LNCAP (cell line): ENCODE measurements around the gene GDPGP1.

Source experiments
- TF ChIP-seq, protein P1 (sequence below): fragments of 450-650 bp; IDR thresholded peaks from 2 replicates; pipeline ENCODE4 v1.5.1; 2017; ENCODE audit warnings: mild to moderate bottlenecking

The GDPGP1 gene

GRCh38 chr15:90266061-90266431 is 32.0 kb downstream of the GDPGP1 start:
- TF ChIP-seq, protein P1, sequence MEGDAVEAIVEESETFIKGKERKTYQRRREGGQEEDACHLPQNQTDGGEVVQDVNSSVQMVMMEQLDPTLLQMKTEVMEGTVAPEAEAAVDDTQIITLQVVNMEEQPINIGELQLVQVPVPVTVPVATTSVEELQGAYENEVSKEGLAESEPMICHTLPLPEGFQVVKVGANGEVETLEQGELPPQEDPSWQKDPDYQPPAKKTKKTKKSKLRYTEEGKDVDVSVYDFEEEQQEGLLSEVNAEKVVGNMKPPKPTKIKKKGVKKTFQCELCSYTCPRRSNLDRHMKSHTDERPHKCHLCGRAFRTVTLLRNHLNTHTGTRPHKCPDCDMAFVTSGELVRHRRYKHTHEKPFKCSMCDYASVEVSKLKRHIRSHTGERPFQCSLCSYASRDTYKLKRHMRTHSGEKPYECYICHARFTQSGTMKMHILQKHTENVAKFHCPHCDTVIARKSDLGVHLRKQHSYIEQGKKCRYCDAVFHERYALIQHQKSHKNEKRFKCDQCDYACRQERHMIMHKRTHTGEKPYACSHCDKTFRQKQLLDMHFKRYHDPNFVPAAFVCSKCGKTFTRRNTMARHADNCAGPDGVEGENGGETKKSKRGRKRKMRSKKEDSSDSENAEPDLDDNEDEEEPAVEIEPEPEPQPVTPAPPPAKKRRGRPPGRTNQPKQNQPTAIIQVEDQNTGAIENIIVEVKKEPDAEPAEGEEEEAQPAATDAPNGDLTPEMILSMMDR: no peak

DNA sequence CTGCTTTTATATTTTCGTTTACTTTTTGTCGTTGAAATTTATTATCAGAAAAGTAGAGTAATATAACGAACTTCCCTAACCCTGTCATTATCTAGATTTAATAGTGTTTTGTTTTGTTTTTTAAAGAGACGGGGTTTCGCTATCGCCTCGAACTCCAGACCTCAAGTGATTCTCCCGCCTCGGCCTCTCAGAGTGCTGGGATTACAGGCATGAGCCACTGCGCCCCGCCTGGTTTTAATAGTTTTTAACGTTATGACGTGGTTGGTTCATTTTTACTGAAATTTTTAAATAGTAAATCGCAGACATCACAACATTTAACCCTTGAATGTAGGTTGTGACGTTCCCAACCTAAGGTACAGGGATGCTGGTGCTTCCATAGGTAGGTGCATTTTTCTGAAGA is 32.5 kb downstream of the GDPGP1 start:
- TF ChIP-seq, protein P1: no peak

- TF ChIP-seq, protein P1: no peak
Observed at GRCh38 chr15:90268415-90268814, 34.4 kb downstream of the GDPGP1 start.

- TF ChIP-seq, protein P1: no peak
Observed at GRCh38 chr15:90270502-90271150, 36.6 kb downstream of the GDPGP1 start.

GRCh38 chr15:90271459-90272166 is 37.6 kb downstream of the GDPGP1 start:
- TF ChIP-seq, protein P1: no peak

DNA sequence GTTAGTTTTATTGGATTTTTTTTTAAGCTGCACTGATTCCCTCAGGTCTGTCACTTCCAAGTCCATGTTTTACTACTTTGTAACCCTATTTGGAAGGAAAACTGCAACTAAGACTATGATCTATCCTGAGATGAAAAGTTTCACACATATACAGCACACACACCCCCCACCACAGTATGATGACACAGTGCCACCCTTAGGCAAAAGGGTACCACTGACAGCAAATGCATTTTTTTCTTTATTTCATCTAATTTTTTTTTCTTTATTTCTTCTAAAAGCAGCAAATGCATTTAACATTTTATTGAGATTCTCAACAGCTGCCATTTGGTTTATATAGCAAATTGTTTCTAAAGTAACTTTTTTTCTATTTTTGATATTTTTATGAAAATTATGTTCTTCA is 52.7 kb downstream of the GDPGP1 start:
- TF ChIP-seq, protein P1: peak; percentile 47

GRCh38 chr15:90287101-90287500 is 53.1 kb downstream of the GDPGP1 start:
- TF ChIP-seq, protein P1: no peak
